ENCODE data around the gene KDM2A.
A peak's percentile ranks its signal among the peaks of the same experiment; 100 is the strongest.

Gene KDM2A

DNA sequence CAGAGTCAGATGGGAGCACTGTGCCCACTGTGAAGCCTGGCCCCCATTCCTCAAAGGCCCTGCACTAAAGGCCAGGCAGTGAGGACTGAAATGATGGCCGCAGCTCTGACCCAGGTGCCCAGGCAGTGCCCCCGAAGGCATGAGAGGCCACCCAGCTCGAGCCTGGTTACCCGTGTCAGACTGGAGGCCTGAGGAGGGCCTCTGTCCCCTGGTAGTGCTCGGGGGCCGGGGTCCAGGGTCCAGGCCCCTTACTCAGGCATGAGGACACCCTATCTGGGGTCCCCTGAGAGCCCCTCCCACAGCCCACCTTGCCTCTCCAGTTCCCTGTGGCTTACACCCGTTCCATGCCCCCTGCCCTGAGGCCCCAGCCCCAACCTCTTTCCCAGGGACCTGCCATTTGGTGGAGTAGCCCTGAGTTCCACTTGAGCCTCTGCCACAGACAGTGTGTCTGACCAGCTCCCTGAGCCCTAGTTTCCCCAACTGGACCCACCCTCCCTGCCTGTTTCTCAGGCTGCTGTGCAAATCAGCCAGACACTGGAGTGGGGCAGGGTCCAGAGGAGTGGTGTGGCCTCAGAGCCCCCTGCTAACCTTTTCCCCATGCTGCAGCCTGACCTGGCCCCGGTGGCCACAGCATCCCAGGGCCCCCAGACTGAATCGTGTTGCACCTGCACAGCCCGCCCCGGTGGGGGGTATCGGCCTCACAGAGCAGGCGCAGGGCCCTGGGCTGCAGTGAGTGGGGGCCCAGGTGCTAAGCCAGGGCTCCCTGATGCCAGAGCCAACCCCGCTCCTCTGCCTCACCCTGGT lies 159.3 kb downstream of the KDM2A start:
- no peak for DNase-seq (ENCODE audit: low read depth)
- H3K4me3 ChIP-seq (ENCODE audit: low read depth, low read length), result no peak overlapping the region

DNA sequence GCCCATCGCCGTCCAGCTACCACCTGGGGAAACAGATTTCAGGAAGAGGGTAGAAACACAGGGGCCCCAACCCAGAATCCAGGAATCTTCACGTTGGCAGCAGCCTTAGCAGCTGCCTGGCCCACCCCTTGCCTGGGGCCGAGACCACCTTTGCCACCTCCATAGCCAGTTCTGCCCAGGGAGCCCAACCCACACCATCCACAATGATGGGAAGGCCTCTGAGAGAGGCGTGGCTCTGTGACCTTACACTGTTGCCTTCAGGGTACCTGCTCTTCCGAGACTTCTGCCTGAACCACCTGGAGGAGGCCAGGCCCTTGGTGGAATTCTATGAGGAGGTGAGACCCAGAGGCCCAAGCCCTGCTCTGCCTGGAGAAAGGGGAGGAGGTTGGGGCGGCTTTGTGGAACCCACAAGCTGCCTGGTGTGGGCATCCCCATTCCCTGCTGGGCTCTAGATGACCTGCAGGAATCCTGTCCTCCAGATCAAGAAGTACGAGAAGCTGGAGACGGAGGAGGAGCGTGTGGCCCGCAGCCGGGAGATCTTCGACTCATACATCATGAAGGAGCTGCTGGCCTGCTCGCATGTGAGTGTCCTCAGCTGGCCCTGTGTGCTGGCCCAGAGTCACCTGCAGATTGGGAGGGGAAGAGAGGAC lies 160.0 kb downstream of the KDM2A start:
- H3K4me3 ChIP-seq (ENCODE audit: low read depth, low read length), result no peak overlapping the region

DNA sequence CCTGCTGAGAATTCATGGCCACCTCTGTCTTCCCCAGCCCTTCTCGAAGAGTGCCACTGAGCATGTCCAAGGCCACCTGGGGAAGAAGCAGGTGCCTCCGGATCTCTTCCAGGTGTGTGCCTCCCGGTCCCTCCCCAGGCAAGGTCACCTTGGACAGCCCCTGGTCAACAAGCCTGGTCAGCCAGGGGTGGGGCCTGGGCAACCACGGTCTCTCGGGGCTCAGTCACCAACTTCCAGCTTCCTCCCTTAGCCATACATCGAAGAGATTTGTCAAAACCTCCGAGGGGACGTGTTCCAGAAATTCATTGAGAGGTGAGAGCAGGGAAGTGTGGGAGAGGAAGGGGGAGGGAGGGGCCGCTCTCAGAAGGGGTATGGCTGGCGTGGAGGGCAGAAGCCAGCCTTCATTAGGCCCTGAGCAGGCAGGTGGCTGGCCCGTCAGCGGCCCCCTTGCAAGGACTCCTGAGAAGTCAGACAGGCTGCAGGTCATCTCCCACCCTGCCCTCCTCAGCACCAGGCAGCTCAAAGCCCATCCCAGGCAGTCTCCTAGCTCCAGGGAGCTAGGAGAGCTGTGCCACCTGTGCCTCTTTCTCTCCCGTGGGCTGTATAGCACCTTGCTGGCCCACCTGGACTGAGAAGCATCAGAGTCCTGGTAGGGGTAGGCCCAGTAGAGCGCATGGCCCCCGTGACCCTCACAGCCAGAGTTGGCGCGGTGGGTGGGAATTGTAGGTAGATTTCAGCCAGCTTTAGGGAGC lies 160.7 kb downstream of the KDM2A start:
- no peak overlapping the region for H3K4me3 ChIP-seq (ENCODE audit: low read depth, low read length)
- no peak for DNase-seq (ENCODE audit: low read depth)

More for the DNA sequence above, 160.0 kb downstream of the KDM2A start:
- no peak for DNase-seq (ENCODE audit: low read depth)

DNA sequence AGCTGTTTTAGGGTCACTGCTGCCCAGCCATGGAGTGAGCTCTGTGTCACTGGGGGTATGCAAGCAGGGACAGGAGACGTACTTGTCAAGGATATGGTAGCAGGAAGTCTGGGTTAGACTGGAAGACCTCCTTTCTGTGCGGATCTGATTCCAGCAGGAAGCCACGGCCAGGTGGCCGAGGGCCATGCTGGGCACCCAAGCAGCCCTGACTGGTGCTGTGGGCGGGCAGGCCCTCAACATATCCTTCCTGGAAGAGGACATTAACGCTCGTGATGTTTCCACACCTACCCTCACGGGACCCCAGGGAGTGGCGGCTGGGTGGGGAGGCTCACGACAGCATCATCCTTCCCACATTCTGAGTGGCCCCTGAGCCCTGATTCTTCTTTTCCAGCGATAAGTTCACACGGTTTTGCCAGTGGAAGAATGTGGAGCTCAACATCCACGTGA lies 161.3 kb downstream of the KDM2A start:
- DNase-seq (ENCODE audit: low read depth), result no peak
- H3K4me3 ChIP-seq (ENCODE audit: low read depth, low read length), result no peak overlapping the region

DNA sequence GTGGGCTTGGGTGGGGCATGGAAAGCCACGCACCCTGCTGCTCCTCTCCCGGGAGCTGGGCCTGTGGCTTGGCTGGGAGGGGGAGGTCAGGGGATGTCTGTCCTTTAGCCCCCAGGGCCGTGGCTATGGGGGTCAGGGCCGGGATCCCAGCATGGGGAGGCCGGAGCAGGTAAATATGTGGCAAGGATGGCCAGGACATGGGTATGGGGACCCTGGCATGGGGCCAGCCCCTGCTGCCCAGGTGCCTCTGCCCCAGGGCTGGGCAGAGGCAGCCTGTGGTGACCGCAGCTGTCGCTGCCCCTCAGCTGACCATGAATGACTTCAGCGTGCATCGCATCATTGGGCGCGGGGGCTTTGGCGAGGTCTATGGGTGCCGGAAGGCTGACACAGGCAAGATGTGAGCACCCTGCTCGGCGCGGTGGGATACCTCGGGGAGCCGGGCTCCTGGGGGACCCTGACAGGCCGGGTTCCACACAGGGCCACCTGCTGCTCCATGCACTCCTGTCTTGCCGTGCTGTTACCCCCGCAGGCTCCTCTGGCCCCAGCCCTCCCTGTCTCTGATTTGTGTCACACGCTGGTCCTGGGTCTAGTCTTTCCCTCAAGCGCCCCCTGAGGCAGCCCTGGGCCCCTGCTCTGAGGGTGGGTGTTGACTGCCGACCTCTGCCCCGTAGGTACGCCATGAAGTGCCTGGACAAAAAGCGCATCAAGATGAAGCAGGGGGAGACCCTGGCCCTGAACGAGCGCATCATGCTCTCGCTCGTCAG lies 161.9 kb downstream of the KDM2A start:
- DNase-seq (ENCODE audit: low read depth), result no peak
- H3K4me3 ChIP-seq (ENCODE audit: low read depth, low read length), result no peak overlapping the region

DNA sequence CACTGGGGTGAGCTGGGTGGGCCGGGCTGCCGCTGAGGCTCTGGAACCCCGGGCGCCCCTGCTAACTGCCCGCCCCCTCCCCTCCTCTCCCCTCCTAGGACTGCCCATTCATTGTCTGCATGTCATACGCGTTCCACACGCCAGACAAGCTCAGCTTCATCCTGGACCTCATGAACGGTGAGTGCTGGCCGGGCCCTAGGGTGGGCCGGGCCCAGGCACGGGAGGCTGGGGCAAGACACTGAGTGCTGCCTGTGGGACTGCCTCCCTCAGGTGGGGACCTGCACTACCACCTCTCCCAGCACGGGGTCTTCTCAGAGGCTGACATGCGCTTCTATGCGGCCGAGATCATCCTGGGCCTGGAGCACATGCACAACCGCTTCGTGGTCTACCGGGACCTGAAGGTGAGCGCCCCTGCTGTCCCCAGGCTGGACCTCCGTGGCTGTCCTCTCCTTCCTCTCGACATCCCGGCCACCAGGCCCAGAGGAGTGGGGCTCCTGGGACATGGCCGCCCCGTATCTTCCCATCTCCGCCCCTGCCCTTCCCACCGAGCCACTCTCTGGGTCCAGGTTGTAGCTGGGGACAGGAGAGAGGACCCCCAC lies 162.6 kb downstream of the KDM2A start:
- DNase-seq (ENCODE audit: low read depth), result no peak
- H3K4me3 ChIP-seq (ENCODE audit: low read depth, low read length), result no peak overlapping the region

DNA sequence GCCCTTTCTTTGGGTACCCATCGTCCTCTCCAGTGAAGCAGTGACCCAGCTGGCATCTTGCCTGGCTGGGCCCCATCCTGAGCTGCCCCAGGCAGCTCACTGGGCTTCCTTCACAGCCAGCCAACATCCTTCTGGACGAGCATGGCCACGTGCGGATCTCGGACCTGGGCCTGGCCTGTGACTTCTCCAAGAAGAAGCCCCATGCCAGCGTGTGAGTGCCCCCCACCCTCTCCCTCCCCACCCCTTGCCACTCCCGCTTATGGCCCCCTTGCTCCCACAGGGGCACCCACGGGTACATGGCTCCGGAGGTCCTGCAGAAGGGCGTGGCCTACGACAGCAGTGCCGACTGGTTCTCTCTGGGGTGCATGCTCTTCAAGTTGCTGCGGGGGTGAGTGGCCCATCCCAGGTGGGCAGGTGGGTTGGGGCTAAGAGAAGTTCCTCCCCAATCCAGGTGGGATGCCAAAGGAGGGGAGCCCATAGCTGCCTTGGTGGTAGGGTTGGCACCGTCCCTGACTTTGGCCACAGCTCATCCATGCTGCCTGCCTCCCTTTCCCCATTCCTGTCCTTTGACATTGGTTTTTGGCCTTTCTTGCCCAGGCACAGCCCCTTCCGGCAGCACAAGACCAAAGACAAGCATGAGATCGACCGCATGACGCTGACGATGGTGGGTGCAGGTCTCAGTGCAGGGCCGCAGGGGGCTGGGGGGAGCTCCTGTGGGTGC lies 163.3 kb downstream of the KDM2A start:
- H3K4me3 ChIP-seq (ENCODE audit: low read depth, low read length), result no peak overlapping the region

DNA sequence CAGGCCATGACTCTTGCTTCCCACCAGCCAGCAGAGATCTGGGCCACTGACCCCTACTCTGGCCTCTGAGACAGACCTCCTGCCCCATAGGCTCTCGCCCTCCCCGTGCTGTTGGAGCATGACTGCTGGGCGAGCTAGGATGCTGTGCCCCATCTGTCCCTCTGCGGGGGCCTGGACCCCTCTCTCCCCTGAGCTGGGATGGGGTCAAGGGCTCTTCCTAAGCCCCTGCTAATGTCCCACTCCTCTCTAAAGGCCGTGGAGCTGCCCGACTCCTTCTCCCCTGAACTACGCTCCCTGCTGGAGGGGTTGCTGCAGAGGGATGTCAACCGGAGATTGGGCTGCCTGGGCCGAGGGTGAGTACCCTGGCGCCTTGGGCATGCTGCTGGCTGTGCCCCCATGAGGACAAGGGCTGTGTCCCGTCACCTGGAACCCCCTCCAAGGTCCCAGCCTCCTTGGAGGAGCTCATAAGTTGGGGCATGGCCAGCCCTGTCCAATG lies 163.9 kb downstream of the KDM2A start:
- no peak overlapping the region for H3K4me3 ChIP-seq (ENCODE audit: low read depth, low read length)
- DNase-seq (ENCODE audit: low read depth), result no peak

More for the DNA sequence above, 163.3 kb downstream of the KDM2A start:
- no peak for DNase-seq (ENCODE audit: low read depth)

DNA sequence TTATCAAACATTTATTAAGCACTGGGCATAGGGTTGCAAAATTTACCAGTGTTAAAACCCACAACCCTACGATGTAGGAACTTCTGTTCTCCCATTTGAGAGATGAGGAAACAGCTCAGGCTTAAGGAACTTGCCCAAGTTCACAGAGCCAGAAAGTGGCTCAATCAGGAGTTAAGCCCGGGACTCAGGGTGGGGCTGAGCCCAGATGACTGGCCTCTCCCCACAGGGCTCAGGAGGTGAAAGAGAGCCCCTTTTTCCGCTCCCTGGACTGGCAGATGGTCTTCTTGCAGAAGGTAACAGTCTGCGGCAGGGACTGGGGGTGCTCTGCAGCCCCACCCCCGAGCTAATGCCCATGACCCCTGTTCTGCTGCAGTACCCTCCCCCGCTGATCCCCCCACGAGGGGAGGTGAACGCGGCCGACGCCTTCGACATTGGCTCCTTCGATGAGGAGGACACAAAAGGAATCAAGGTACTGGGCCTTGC lies 164.5 kb downstream of the KDM2A start:
- DNase-seq (ENCODE audit: low read depth), result no peak
- H3K4me3 ChIP-seq (ENCODE audit: low read depth, low read length), result no peak overlapping the region

DNA sequence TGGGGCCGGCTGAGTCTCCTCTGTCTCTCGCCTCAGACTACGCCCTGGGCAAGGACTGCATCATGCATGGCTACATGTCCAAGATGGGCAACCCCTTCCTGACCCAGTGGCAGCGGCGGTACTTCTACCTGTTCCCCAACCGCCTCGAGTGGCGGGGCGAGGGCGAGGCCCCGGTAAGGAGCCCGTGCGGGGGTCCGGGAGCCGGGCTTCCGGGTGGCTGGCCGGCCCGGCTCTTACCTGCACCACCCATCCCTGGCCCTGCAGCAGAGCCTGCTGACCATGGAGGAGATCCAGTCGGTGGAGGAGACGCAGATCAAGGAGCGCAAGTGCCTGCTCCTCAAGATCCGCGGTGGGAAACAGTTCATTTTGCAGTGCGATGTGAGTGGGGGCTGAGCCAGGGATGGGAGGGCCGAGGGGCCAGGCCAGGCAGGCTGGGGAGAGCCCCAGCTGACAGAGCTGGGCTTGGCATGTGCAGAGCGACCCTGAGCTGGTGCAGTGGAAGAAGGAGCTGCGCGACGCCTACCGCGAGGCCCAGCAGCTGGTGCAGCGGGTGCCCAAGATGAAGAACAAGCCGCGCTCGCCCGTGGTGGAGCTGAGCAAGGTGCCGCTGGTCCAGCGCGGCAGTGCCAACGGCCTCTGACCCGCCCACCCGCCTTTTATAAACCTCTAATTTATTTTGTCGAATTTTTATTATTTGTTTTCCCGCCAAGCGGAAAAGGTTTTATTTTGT lies 165.9 kb downstream of the KDM2A start:
- H3K4me3 ChIP-seq (ENCODE audit: low read depth, low read length), result no peak overlapping the region
- DNase-seq (ENCODE audit: low read depth), result no peak

DNA sequence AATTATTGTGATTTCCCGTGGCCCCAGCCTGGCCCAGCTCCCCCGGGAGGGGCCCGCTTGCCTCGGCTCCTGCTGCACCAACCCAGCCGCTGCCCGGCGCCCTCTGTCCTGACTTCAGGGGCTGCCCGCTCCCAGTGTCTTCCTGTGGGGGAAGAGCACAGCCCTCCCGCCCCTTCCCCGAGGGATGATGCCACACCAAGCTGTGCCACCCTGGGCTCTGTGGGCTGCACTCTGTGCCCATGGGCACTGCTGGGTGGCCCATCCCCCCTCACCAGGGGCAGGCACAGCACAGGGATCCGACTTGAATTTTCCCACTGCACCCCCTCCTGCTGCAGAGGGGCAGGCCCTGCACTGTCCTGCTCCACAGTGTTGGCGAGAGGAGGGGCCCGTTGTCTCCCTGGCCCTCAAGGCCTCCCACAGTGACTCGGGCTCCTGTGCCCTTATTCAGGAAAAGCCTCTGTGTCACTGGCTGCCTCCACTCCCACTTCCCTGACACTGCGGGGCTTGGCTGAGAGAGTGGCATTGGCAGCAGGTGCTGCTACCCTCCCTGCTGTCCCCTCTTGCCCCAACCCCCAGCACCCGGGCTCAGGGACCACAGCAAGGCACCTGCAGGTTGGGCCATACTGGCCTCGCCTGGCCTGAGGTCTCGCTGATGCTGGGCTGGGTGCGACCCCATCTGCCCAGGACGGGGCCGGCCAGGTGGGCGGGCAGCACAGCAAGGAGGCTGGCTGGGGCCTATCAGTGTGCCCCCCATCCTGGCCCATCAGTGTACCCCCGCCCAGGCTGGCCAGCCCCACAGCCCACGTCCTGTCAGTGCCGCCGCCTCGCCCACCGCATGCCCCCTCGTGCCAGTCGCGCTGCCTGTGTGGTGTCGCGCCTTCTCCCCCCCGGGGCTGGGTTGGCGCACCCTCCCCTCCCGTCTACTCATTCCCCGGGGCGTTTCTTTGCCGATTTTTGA lies 166.8 kb downstream of the KDM2A start:
- no peak for DNase-seq (ENCODE audit: low read depth)
- H3K4me3 ChIP-seq (ENCODE audit: low read depth, low read length), result no peak overlapping the region

DNA sequence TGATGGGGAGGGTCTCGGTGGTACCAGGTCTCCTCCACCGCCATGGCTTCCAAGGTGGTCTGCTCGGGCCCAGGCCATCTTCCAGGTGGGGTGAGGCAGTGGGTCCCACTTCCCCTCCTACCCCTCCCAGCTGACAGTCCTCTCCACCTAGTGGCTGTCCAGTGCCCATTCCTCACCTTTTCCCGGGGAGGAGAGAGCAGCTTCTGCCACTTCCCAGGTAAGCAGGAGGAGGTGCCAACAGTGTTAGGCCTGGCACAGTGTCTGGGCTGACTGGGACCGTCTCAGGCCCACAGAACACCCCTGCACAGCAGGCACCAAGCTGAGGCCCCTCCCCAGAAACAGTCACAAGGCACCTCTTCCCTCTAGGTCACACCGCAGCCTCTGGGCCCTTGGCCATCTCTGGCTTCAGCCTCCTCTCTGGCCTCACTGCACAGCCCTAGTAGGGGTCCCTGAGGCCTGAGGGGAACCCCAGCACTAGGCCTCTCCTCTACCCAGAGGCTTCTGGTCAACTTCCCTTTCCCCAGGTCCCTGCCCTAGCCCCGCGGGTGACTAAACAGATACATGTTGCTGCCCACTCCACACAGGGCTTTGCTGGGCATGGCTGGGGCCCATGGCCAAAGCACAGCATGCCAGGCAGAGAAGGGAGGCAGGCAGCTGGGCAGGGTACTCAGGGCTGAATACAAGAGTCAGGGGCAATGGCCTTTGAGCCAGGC lies 167.7 kb downstream of the KDM2A start:
- DNase-seq (ENCODE audit: low read depth), result no peak
- no peak overlapping the region for H3K4me3 ChIP-seq (ENCODE audit: low read depth, low read length)

DNA sequence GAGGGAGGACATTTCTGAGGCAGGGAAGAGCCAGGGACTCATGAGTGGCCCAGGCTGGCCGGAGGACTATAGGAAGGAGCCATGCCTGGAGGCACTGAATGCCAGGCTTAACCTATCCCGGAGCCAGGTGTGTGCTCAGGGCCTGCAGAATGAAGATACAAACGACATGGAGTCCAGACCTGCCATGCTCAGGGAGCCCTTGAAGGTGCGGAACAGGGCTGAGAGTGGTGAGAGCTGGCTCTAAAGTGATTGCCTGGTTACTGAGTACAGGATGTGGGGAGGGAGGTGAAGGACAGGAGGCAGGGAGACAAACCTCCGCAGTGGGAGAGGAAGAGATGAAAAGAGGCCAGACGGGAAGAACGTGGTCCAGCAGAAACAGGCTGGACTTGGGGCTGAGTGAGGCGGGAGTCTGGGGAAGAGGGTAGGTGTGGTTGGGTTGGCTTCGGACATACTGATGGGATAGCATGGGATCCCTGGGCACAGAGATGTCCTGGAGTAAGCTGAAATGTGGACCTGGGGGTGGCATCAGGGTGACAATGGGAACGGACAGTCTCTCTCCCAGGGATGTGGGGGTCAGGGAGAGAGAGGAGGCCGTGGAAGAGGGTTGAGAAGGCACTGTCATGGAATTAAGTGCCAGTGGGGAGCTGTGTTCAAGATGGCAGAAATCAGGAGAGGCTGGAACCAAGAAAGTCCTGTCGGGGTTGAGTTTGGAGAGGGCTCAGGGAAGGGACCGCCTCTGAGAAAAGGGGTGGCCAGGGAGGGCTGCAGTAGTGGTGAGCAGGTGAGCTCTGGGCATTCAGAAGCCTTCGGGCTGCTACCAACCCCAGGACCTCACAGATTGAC lies 168.5 kb downstream of the KDM2A start:
- H3K4me3 ChIP-seq (ENCODE audit: low read depth, low read length), result peak overlapping the region; percentile 76
- DNase-seq (ENCODE audit: low read depth), result no peak

DNA sequence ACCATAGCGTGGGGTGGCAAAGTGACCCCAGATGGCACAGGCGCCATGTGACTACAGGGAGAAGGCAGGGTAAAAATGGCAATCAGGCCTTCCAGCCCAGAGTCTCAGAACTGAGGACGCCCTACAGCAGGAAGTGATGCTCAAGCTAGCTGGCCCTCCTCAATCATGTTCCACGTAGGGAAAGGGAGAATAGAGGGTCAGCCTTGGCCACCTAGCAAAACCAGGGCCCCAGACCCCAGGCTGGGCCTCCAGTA lies 169.1 kb downstream of the KDM2A start:
- DNase-seq (ENCODE audit: low read depth), result no peak
- H3K4me3 ChIP-seq (ENCODE audit: low read depth, low read length), result peak overlapping the region; percentile 76

DNA sequence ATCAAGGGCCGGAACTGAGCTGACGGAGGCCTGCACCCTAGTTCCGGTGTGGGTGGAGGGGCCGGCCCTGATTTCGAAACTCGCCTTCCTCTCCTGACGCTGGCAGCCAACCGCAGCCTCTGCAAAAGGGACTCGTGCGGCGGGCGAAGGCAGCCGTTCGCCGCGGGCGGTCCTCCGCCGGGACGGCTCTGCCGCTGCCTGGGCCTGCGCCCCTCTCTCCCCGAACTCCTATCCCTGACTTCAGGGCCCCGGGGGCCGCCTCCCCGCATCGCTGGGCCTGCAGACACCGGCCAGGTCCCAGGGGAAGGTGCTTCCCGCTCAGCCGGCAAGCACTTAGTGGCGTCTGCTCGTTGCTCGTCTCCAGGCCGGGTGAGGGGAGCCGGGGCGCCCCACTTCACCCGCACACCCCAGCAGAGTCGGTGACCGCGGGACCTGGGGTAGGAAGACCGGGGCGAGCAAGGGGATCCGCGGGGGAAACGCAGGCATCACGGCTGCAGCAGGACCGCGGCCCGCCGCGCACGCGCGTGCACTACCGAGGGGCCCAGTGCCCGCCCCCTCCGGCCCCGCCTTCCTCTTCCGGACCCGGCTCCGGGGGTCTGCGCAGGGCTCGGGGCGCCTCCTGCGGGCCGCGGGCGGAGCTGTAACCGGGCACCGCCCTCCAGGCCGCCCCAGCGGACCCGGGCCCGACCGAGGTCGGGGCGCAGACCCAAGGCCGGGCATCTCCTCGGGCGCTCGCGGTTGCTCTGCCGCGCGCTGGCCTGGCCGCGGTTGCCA lies 169.6 kb downstream of the KDM2A start:
- DNase-seq (ENCODE audit: low read depth), result peak; percentile 76
- peak overlapping the region; percentile 76 for H3K4me3 ChIP-seq (ENCODE audit: low read depth, low read length)

Measured in skeletal muscle cell (primary cell).